Esophagus muscularis mucosa (tissue), 4 donors: ENCODE measurements around the gene ATAD2B. TPM values are rescaled to one million over a fixed set of nuclear protein-coding genes. Genes with fewer than 3 reads are reported as not detected.

Source experiments
- DNase-seq: peaks from one replicate; pipeline ENCODE4 v3.0.0-alpha.2; 2017; ENCODE audit errors: extremely low spot score
- H3K27ac ChIP-seq, 4 donors: fragments of 200-600 bp; sonication (generic); replicated peaks in 1 of 4; 1 replicate in 3 of 4; 2 replicates in 1 of 4; pipeline ENCODE4 v1.5.1; 2016 to 2019; ENCODE audit warnings: mild to moderate bottlenecking in 1 of 4
- H3K27me3 ChIP-seq, 4 donors: fragments of 200-600 bp; sonication (generic); one replicate each; pipeline versions ENCODE4 v1.5.1 to v1.6.0; 2016 to 2019
- H3K36me3 ChIP-seq, 4 donors: fragments of 200-600 bp; sonication (generic); one replicate each; pipeline ENCODE4 v1.5.1; 2016 to 2019
- H3K4me1 ChIP-seq, 4 donors: fragments of 200-600 bp; sonication (generic); one replicate each; pipeline ENCODE4 v1.5.1; 2016 to 2019
- H3K4me3 ChIP-seq, 4 donors: fragments of 200-600 bp; sonication (generic); 1 replicate in 2 of 4; 2 replicates in 2 of 4; pipeline ENCODE4 v1.5.1; 2016 to 2019; ENCODE audit warnings: mild to moderate bottlenecking in 4 of 4, moderate library complexity in 1 of 4
- H3K9me3 ChIP-seq, 4 donors: fragments of 200-600 bp; sonication (generic); 1 replicate in 3 of 4; 2 replicates in 1 of 4; pipeline ENCODE4 v1.5.1; 2016 to 2019
- EP300 ChIP-seq: sonication (generic); formaldehyde crosslinking; IDR thresholded peaks from one replicate; pipeline ENCODE4 v1.6.1; 2017; ENCODE audit warnings: antibody characterized with exemption
- POLR2A ChIP-seq: fragments of 450-650 bp; IDR thresholded peaks from one replicate; pipeline ENCODE4 v1.6.1; 2017; ENCODE audit warnings: antibody characterized with exemption, moderate library complexity, mild to moderate bottlenecking, low read depth
- POLR2AphosphoS5 ChIP-seq, 2 donors: sonication (generic); formaldehyde crosslinking; IDR thresholded peaks; one replicate each; pipeline ENCODE4 v1.6.1; 2017; ENCODE audit warnings: antibody characterized with exemption in 2 of 2
- WGBS: methylation state at CpG from one replicate; pipeline ENCODE4 v1.1.5; 2018; 5-methylcytosine and 5-hydroxymethylcytosine counted together
- intact Hi-C: fragments of 100-400 bp; cut with DNase I; formaldehyde crosslinking; loops from one replicate; pipeline ENCODE4 v1.15.1; 2023
- total RNA-seq, 4 donors: library from RNA; depleted of rRNA; stranded (reverse); fragments of >200 nt; gene quantifications; one replicate each; pipeline versions ENCODE4 v1.1.0 to v1.2.1, GENCODE V29; 2016
- TF ChIP-seq, protein P1 (sequence below), 3 experiments: fragments of 200-600 bp in 2 of 3; fragments of 450-650 bp in 1 of 3; sonication (generic) in 2 of 3; IDR thresholded peaks; one replicate each; pipeline ENCODE4 v1.5.1; 2017 to 2019; ENCODE audit warnings: antibody characterized with exemption in 3 of 3, mild to moderate bottlenecking in 2 of 3, moderate library complexity in 1 of 3

The ATAD2B gene
- total RNA-seq, 4 donors from 2014 or later = 8.0 to 17.4 (median 13.5) TPM

DNA sequence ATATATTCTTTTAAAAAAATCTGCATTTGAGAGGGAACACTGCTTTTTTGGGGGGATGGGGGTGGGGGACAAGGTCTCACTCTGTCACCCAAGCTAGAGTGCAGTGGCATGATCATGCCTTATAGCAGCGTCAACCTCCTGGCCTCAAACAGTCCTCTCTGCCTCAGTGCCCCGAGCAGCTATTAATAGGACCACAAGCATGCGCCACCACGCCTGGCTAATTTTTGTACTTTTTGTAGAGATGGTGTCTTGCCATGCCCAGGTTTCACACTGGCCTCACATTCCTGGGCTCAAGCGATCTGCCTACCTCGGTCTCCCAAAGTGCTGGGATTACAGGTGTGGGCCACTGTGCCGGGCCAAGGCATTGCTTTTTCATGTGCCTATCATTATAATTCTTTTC lies 154.2 kb downstream of the ATAD2B start:
- intact Hi-C loops = no loop called here
- Histone ChIP-seq H3K27me3 (no peaks in the 10 kb centered on the region), H3K36me3 (peaks cover 6 to 62% (median 31%) of the 10 kb centered on the region in 4 donors), H3K4me1 (no peaks in the 10 kb centered on the region), H3K4me3 (no peak overlapping the region), H3K9me3 (no peaks in the 10 kb centered on the region), H3K27ac (no peak overlapping the region)
- TF ChIP-seq, protein P1, sequence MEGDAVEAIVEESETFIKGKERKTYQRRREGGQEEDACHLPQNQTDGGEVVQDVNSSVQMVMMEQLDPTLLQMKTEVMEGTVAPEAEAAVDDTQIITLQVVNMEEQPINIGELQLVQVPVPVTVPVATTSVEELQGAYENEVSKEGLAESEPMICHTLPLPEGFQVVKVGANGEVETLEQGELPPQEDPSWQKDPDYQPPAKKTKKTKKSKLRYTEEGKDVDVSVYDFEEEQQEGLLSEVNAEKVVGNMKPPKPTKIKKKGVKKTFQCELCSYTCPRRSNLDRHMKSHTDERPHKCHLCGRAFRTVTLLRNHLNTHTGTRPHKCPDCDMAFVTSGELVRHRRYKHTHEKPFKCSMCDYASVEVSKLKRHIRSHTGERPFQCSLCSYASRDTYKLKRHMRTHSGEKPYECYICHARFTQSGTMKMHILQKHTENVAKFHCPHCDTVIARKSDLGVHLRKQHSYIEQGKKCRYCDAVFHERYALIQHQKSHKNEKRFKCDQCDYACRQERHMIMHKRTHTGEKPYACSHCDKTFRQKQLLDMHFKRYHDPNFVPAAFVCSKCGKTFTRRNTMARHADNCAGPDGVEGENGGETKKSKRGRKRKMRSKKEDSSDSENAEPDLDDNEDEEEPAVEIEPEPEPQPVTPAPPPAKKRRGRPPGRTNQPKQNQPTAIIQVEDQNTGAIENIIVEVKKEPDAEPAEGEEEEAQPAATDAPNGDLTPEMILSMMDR (IDR thresholded peaks at IDR 0.05) = no peak
- no peak for TF ChIP-seq POLR2A
- no peak for TF ChIP-seq EP300
- TF ChIP-seq POLR2AphosphoS5 (IDR thresholded peaks at IDR 0.05) = no peak
- 98% methylated on average over 7 of the region's 7 CpGs for WGBS
- DNase-seq = no peak

GRCh38 chr2:23772056-23772455 lies 154.9 kb downstream of the ATAD2B start:
- TF ChIP-seq, protein P1 (IDR thresholded peaks at IDR 0.05) = no peak
- TF ChIP-seq POLR2AphosphoS5 (IDR thresholded peaks at IDR 0.05) = no peak
- no peak for TF ChIP-seq EP300
- no peak for TF ChIP-seq POLR2A
- H3K36me3 ChIP-seq = peaks cover 6 to 62% (median 31%) of the 10 kb centered on the region in 4 donors
- intact Hi-C loops = no loop called here

GRCh38 chr2:23769364-23769763 lies 157.6 kb downstream of the ATAD2B start:
- no peak for DNase-seq
- Histone ChIP-seq H3K27me3 (no peaks in the 10 kb centered on the region), H3K27ac (no peak overlapping the region), H3K4me1 (peaks cover 0 to 9% (median 9%) of the 10 kb centered on the region in 4 donors), H3K9me3 (no peaks in the 10 kb centered on the region), H3K36me3 (peaks cover under 1 to 50% (median 25%) of the 10 kb centered on the region in 4 donors), H3K4me3 (no peak overlapping the region)
- TF ChIP-seq, protein P1 (IDR thresholded peaks at IDR 0.05) = no peak
- TF ChIP-seq EP300 = no peak
- no peak for TF ChIP-seq POLR2A
- no peak for TF ChIP-seq POLR2AphosphoS5 (IDR thresholded peaks at IDR 0.05)
- intact Hi-C loops = no loop called here
- 88% methylated on average over 5 of the region's 5 CpGs for WGBS

More at GRCh38 chr2:23772056-23772455, 154.9 kb downstream of the ATAD2B start:
- H3K27me3 ChIP-seq = no peaks in the 10 kb centered on the region
- no peak overlapping the region for H3K27ac ChIP-seq
- 89% methylated on average over 1 of the region's 1 CpG for WGBS
- no peaks in the 10 kb centered on the region for H3K4me1 ChIP-seq
- DNase-seq = no peak
- H3K4me3 ChIP-seq = no peak overlapping the region
- H3K9me3 ChIP-seq = no peaks in the 10 kb centered on the region

DNA sequence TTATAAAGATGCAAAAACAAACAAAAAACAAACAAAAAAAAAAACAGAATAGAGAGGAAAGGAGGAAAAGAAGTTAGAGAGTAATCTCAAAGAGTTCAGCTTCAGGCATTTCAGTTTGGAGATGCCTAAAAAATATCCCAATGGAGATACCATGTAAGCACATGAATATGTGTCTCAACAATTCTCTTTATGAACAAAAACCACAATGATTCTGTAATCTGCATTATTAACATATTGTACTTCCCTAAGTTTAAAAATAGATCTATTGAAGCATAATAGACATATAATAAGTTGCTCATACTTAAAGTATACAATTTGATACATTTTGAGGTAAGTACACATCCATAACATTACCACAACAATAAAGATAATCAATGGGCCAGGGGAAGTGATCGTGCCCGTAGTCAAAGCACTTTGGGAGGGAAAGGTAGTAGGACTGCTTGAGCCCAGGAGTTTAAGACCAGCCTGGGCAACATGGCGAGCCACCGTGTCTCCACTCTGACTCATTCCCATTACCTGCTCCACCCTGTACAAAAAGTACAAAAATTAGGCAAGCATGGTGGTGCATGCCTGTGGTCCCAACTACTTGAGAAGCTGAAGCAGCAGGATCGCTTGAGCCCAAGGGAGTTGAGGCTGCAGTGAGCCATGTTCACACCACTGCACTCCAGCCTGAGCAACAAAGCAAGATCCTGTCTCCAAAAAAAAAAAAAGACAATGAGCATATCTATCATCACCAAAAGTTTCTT lies 158.9 kb downstream of the ATAD2B start:
- H3K36me3 ChIP-seq = peaks cover 0 to 43% (median 21%) of the 10 kb centered on the region in 4 donors
- DNase-seq = no peak
- no peaks in the 10 kb centered on the region for H3K27me3 ChIP-seq
- peaks cover 0 to 9% (median 9%) of the 10 kb centered on the region in 4 donors for H3K4me1 ChIP-seq
- H3K27ac ChIP-seq = no peak overlapping the region
- no peaks in the 10 kb centered on the region for H3K9me3 ChIP-seq
- no peak overlapping the region for H3K4me3 ChIP-seq
- intact Hi-C loops = no loop called here
- TF ChIP-seq POLR2AphosphoS5 (IDR thresholded peaks at IDR 0.05) (no peak), POLR2A (no peak), EP300 (no peak)
- TF ChIP-seq, protein P1 (IDR thresholded peaks at IDR 0.05) = no peak
- WGBS = 86% methylated on average over 5 of the region's 5 CpGs
